ENCODE results near the gene ANKRD24. TPM values are rescaled to one million over a fixed set of nuclear protein-coding genes. Genes with fewer than 3 reads are reported as not detected.
"Not testable (repeated sequence)": the region's sequence is repeated elsewhere in the genome, so short reads cannot be mapped to it uniquely, and the experiment has no call there.

The ANKRD24 gene
- total RNA-seq, 4 donors from 2014 or later: 0.54 to 1.2 (median 0.77) TPM

- Histone ChIP-seq H3K4me1 (no peaks in the 10 kb centered on the region), H3K9me3 (no peaks in the 10 kb centered on the region), H3K36me3 (no peaks in the 10 kb centered on the region), H3K27me3 (no peaks in the 10 kb centered on the region), H3K4me3 (replicated peaks in 1 of 3) (no peak overlapping the region), H3K27ac (no peak overlapping the region)
- no peak for TF ChIP-seq POLR2A (IDR thresholded peaks at IDR 0.05)
- TF ChIP-seq CTCF (IDR thresholded peaks at IDR 0.05): no peak
- 78 to 83% methylated on average over 5 of the region's 5 CpGs for WGBS, 2 donors
- intact Hi-C loops (cut with DNase I): loop anchor here (10.0 kb wide), 1 partner anchor 205 kb away; the partner anchor contains the start of gene EEF2
- DNase-seq: no peak
These were observed 7.2 kb downstream of the ANKRD24 start for GRCh38 chr19:4189641-4190040.

- H3K27me3 ChIP-seq; H3K4me1 ChIP-seq; intact Hi-C loops (cut with DNase I); H3K4me3 ChIP-seq (replicated peaks in 1 of 3); H3K9me3 ChIP-seq; DNase-seq; H3K27ac ChIP-seq; H3K36me3 ChIP-seq: not testable (repeated sequence)
- 91 to 97% methylated on average over 3 of the region's 3 CpGs for WGBS, 2 donors
These were observed 10.0 kb downstream of the ANKRD24 start for GRCh38 chr19:4192537-4192936.

- intact Hi-C loops (cut with DNase I): no loop called here
- no peak overlapping the region for H3K27ac ChIP-seq
- no peak overlapping the region for H3K4me3 ChIP-seq (replicated peaks in 1 of 3)
- 51 to 57% methylated on average over 7 of the region's 7 CpGs for WGBS, 2 donors
- peaks cover 0 to 7% of the 10 kb centered on the region in 2 donors for H3K4me1 ChIP-seq
- no peaks in the 10 kb centered on the region for H3K36me3 ChIP-seq
- peaks cover 16% of the 10 kb centered on the region for H3K27me3 ChIP-seq
- no peaks in the 10 kb centered on the region for H3K9me3 ChIP-seq
- no peak for DNase-seq
- no peak for TF ChIP-seq CTCF (IDR thresholded peaks at IDR 0.05)
- no peak for TF ChIP-seq POLR2A (IDR thresholded peaks at IDR 0.05)
These were observed 11.9 kb downstream of the ANKRD24 start for GRCh38 chr19:4194353-4194752.

GRCh38 chr19:4196009-4196408 is 13.5 kb downstream of the ANKRD24 start:
- intact Hi-C loops (cut with DNase I): no loop called here

GRCh38 chr19:4196587-4197148 is 14.2 kb downstream of the ANKRD24 start:
- Histone ChIP-seq H3K36me3 (no peaks in the 10 kb centered on the region), H3K27me3 (peaks cover 16% of the 10 kb centered on the region), H3K4me3 (replicated peaks in 1 of 3) (no peak overlapping the region), H3K4me1 (peaks cover 0 to 7% of the 10 kb centered on the region in 2 donors), H3K27ac (no peak overlapping the region), H3K9me3 (no peaks in the 10 kb centered on the region)
- intact Hi-C loops (cut with DNase I): no loop called here
- 88 to 90% methylated on average over 22 of the region's 22 CpGs for WGBS, 2 donors
- DNase-seq: no peak
- TF ChIP-seq CTCF (IDR thresholded peaks at IDR 0.05): no peak
- no peak for TF ChIP-seq POLR2A (IDR thresholded peaks at IDR 0.05)

More at GRCh38 chr19:4196009-4196408, 13.5 kb downstream of the ANKRD24 start:
- peaks cover 16% of the 10 kb centered on the region for H3K27me3 ChIP-seq
- WGBS, 2 donors: 77 to 81% methylated on average over 8 of the region's 8 CpGs
- no peak overlapping the region for H3K4me3 ChIP-seq (replicated peaks in 1 of 3)
- H3K9me3 ChIP-seq: no peaks in the 10 kb centered on the region
- H3K36me3 ChIP-seq: no peaks in the 10 kb centered on the region
- DNase-seq: no peak
- peaks cover 0 to 7% of the 10 kb centered on the region in 2 donors for H3K4me1 ChIP-seq
- no peak overlapping the region for H3K27ac ChIP-seq
- TF ChIP-seq POLR2A (IDR thresholded peaks at IDR 0.05) (no peak), CTCF (IDR thresholded peaks at IDR 0.05) (no peak)

Measured in thyroid gland (tissue), 4 donors.